HG03432 (cell line): Measurements from ENCODE around the gene ZNF326.
A peak's percentile ranks its signal among the peaks of the same experiment; 100 is the strongest.

Experiments used
- ATAC-seq: cut with Tn5 transposase; IDR thresholded peaks from one replicate; pipeline ENCODE4 v1.9.1; 2021; ENCODE audit warnings: mild to moderate bottlenecking, moderate library complexity; ENCODE audit not compliant: unreplicated experiment

ZNF326 gene, protein sequence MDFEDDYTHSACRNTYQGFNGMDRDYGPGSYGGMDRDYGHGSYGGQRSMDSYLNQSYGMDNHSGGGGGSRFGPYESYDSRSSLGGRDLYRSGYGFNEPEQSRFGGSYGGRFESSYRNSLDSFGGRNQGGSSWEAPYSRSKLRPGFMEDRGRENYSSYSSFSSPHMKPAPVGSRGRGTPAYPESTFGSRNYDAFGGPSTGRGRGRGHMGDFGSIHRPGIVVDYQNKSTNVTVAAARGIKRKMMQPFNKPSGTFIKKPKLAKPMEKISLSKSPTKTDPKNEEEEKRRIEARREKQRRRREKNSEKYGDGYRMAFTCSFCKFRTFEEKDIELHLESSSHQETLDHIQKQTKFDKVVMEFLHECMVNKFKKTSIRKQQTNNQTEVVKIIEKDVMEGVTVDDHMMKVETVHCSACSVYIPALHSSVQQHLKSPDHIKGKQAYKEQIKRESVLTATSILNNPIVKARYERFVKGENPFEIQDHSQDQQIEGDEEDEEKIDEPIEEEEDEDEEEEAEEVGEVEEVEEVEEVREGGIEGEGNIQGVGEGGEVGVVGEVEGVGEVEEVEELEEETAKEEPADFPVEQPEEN

DNA sequence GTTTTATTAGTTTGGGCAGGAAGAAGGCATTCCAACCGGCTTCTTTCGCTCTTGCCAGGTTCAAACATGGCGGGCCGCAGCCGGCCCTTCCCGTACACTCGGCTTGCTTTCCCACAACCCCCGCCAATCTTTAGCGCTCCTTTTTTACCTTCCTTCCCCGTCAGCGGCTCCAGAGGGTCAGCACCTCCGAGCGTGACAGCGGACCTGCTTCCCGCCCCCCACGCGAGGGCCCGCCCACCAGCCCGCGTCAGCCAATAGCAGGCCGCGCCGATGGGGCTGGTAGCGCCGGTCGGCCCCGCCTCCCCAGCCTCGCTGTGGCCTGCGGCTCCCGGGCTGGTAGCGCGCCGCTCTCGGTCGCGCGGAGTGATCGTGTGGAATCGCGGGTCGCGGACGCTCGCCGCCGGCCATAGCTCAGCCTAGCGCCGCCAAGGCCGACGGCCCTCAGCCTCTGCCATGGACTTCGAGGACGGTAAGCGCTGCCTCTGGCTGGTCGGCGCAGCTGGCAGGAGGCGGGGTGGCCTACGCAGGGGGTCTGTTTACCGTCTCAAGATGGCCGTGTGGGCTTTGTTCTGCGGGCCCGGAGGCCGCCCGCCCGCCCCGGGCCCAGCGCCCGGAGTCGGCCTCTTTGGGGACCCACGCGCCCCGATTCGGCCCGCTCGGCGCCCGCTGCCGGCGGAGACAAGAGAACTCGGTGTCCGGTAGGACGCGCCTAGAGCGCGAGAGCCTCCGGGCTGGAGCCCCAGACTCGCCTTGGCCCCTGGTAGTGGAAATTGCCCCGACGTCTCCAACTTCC, at the start of gene ZNF326:
TSS of gene ZNF326 (plus strand) at position 306 of the 793 bp plus-strand sequence. CDS start at position 454, 148 bp downstream.
- ATAC-seq: peak; percentile 98

DNA sequence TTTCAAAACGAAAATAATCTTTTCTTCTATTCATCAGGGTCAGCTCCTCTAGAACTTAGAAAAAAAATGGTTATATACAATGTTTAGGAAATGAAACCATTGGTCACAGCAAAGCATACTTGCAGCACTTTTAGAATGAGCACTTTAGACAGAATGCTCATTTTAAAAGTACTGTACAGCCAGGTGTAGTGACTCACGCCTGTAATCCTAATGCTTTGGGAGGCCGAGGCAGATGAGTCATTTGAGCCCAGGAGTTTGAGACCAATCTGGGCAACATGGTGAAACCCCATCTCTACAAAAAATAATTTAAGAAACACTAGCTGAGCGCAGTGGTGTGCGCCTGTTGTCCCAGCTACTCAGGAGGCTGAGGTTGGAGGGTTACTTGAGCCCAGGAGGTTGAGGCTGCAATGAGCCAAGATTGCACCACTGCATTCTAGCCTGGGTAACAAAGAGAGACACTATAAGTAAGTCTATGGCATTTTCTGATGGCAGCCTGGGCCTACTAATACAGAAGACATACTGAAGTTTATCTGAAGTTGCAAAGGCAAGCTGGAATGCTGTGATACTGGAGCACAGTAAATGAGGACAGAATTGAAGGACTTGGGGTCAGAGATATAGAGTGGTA, 48.9 kb upstream of the ZNF326 start:
- ATAC-seq: peak; percentile 95

DNA sequence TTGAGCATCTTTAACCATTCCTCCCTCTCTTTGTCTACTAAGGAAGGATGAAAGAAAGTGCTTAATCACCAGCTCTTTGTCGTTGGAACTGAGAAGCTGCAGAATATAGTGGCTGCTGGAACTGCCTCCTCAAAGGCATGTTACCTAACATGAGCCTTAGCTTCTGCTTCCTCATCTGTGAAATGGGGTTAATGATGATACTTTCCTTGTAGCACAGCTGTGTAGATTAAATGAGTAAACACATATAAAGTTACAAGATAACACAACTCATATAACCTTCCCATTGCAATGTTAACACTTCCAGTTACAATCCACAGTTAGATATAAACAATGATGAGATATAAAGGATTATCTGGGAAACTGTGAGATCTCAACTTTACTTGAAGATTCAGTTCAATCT, 48.4 kb upstream of the ZNF326 start:
- no peak for ATAC-seq

DNA sequence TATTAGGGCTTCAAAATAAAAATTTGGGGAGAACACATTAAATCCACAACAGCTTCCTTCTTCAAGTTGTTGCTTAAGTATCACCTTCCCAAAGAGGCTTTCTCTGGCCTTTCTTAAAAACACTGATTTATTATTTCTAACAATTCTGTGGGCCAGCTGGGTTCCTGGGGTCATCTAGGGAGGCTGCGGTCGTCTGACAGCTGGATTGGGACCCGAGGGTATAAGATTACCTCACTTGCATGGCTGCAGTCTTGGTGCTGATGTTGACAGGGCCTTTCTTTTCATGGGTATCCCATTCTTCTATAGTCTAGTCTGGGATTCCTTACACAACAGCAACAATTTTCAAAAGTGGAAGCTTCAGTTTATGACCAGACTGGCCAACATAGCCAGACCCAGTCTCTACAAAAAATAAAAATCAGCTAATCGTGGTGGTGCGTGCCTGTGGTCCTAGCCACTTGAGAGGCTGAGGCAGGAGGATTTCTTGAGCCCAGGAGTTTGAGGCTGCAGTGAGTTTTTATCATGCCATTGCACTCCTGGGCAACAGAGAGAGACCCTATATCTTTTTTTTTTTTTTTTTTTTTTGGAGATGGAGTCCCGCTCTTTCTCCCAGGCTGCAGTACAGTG, 46.1 kb upstream of the ZNF326 start:
- no peak for ATAC-seq

DNA sequence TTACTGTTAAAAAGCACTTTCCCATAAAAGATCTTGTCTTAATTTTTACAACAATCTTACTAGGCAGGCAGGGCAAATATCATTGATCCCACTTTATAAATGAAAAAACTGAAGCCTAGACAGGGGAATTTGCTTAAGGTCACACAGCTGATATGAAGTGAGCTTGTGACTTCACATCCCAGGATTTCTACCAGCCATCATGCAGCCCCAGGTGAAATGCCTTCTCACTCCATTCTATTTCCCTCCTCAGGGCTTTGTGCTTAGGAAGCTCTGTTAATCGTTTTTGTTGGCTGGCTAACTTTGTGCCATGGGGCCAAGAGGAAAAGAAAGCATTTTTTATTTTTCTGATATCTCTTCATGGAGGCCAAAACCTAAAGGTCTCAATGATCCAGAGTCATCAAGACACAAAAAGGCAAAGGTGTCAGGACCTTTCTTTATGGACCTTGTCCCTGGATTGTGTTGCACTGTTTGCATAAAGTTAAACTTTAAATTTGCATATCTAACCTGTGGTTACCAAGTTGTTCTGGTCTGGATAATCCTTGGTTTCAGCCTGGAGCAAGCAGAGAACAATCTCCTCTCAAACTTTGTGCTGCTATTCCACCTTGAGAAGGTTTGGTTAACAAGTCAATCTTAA, 44.8 kb upstream of the ZNF326 start:
- ATAC-seq: no peak

DNA sequence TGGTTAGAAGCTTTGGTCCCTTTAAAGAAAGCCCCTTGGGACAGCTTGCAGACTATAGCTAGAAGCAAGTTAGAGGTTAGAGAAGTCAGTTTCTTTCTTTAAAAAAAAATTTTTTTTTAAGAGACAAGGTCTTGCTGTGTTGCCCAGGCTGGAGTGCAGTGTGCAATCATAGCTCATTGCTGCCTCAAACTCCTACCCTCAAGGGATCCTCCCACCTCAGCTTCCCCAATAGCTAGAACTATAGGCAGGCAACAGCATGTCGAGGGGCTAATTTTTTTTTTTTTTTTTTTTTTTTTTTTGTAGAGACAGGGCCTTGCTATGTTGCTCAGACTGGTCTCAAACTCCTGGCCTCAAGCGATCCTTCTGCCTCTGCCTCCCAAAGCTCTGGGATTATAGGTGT, 44.2 kb upstream of the ZNF326 start:
- ATAC-seq: no peak

DNA sequence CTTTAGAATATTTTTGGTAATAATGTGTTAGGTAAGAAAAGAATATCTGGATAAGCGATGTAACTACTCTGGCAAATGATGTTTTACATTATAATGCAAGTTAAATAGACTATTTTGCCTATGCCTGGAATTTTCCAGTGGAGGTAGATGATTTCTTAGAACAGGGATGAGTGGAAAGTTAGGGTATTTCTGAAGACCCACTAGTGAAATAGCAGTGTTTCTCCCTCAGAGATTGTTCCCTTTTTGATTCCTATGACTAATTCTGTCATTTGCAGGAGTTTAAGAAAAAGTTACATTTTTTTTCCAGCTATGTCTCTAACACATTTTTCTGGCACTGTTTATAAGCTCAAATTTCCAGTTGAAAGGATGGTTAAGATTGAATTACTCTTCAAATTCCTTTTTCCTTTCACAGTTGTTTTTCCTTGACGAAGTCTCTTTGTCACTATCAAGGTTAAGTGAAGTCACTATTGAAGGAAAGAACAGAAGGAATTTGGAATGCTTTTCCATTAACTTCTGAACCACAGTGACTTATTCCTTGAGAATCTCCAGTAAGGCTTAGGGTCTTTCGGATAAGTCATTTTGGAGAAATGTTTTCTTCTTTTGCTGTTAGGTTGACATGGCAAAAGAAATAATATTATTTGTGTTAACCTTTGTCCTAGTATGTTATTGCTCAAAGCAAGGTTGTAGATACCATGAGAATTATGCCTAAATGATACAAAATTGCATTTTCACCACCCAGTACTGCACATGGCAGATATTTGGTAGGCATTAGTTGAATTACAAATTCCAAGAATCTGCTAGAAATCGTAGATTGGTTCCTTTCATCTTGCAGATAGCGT, 42.9 kb upstream of the ZNF326 start:
- no peak for ATAC-seq

DNA sequence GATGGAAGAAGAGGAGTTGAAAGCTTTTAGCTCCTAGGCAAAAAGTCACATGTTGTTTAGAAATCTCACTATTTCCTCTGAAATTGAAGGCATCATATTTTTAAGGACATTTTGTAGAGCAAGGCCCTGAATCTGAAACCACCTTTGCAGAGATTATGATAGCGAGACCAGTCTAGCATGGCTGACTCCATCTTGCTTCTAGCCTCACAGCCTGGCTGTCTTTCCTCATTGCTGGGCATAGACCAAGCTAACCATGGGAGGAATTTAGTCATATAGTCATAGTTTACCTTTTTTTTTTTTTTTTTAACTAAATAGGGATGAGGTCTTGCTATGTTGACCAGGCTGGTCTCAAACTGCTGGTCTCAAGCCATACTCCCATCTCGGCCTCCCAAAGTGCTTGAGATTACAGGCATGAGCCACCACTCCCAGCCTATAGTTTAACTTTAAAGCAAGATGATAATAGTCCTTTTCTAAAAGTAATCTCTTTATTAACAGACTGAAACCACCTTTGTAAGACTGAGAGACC, 42.2 kb upstream of the ZNF326 start:
- peak; percentile 7 for ATAC-seq

DNA sequence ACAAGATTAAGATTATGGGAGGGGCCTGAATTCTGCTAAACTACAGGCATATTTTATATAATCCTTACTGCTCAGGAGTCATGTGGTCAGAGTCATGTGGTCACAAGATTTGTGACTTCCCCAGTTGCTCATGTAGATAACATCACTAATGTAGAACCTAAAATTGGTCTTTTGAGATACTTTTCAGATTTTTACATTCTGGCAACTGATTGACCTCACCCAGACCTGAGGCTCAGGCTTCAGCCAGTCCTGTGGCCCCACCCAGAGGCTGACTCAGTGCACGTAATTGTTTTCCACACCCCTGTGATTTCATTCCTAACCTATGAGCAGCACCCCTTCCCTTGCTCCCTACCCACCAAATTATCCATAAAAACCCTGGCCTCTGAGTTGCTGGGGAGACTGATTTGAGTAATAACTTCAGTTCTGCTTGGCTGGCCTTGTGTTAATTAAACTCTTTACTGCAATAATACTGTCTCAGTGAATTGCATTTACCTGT, 41.7 kb upstream of the ZNF326 start:
- ATAC-seq: peak; percentile 67

DNA sequence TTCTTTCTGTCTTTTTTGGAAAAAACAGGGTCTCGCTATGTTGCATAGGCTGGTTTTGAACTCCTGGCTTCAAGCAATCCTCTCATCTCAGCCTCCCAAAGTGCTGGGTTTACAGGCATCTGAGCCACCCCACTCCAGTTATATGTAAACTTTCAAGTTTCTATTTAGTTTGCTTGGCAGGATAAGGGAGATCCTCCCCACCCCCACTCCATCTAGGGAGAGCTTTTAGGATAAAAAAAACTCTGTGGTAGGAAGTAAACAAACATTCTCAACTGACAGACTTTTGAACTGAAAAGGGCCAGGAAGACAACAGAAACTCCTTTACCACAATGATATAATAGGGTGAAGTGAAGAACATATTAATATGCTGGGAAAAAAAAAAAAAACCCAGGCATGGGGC, 41.0 kb upstream of the ZNF326 start:
- no peak for ATAC-seq

DNA sequence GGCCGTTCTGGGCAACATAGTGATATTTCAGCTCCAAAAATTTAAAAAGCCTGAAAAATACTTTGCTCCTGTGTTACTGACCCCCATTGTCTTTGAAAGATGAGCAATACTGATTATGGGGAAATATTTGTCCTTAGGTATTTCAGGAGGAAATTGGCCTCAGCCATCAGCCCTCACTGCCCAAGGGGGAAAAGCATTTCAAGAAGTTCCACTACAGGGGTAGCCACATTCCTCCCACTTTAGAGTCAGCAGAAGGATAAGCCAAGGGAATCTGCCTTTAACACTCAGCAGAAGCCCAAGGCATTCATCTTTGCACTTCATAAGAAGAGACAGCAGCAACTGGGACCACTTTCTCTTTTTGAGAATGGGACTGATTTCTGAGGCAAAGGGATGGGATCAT, 40.5 kb upstream of the ZNF326 start:
- no peak for ATAC-seq

DNA sequence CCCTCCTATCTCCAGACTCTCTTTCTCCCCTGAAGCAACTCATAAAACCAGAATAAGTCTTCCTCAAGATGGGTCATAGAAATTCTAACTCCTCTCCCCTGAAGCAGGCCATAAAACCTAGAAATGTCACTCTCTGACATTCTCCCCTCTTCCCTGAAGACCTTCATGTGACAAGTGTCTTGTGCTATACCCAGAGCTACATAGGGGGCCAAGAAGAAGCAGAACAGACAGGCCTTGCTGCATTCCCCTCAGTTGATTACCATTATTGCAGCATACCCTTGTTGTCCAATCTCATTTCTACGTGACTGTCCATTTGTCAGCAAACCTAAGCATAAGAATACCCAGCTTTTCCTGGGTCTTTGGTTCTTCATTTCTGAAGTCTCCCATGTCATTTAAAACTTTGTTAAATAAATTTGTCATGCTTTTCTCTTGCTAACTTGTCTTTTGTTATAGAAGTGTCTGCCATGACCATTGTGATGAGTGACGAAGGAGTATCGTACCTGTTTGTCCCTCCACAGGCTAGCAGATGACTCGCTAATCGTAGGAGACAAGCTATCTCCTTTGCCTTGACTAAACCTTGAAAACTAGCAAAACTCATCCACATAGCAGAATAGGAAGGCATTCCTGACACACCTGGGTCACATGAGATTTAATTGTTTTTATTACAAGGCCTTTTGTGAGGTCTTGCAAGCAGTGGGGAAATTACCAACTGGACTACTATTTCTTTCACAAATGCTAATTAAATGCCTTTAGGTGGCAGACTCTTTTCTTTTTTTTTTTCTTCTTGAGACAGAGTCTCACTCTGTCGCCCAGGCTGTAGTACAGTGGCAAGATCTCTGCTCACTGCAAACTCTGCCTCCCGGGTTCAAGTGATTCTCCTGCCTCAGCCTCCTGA, 39.4 kb upstream of the ZNF326 start:
- no peak for ATAC-seq

DNA sequence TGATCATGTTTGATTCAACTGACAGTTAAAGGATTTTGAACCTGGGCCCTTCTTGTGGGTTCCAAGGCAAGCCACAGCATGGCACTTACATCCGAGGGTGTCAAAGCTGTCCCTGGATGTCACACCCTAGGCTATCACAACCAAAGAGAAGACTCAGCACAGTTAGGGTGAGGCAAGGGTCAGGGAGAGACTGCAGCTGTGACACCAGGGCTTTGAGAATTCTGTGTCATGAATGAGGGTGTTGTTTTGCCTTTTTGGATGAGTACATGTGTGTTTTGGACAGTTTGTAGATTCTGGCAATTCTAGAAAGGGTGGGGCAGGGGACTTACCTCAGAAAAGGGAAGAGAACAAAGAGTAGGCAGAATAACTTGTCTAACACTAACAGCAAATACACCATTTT, 37.8 kb upstream of the ZNF326 start:
- no peak for ATAC-seq

DNA sequence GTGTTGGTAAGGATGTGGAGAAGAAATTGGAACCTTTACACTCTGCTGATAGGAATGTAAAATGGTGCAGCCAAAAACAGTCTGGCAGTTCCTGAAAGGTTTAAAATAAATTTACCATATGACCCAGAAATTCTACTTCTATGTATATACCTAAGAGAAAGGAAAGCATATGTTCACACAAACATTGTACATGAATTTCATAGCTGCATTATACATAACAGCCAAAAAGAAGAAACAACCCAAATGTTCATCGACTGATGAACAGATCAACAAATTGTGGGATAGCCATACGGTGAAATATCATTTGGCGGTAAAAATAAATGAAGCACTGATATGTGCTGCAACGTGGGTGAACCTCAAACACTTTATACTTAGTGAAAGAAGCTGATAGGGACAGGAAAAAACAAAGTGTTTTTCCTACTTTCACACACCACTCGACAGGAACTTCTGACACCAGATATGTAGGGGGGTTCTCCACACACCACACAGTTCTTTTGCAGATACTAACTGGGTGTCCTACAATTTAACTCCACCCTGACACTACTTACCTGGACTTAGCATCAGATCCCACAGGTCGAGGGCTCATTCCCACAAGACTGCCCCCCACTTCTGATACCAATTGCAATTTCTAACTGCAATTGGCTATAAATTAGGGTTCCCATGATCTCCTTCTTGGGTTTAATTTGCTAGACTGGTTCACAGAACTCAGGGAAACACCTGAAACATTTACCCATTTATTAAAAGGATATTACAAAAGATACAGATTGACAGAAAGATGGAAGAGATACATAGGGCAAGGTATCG, 35.9 kb upstream of the ZNF326 start:
- ATAC-seq: no peak

DNA sequence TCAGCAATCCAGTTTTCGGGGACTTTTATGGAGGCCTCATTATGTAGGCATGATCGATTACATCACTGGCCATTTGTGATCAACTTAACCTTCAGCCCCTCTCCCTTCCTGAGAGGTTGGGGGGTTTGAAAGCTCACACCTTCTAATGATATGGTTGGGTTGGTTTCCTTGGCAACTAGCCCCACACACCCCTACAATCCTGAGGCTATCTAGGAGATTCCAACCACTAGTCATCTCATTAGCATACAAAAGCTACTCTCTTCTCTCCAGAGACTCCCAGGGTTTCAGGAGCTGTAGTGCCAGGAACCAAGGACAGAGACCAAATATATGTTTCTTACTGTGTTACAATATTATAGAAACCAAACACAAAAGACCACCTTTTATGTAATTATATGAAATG, 35.2 kb upstream of the ZNF326 start:
- no peak for ATAC-seq

DNA sequence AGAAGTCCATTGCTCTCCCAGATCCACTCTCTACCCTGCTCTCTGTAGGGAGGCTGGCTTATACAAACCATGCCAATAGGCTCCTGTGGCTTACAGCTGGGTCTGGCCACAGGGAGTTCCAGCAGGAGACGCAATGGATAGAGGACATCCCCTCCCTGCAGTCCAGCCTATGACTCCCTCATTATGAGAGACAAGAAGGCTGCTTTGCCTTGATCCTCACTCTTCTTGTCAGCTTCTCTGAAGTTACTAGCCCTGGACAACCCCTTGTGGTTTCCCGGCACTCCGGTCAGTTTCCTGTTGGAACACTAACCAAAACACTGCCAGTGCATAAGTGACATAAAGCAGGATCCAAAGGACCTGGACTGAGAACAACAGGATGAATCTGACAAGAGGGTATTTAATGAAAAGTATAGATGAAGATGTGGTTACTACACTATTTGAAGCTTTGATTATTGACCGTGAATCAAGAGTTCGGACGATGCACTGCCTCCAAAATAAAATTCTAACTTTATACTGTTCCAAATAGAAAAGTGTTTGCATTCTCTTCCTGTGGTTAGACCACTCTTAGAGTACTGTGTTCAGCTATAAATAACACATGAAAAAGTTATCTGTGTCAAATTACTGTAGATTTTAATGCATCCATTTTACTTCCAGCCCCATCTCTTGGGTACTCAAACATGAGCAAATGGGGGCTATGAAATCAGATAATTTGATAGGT, 32.7 kb upstream of the ZNF326 start:
- peak; percentile 54 for ATAC-seq

DNA sequence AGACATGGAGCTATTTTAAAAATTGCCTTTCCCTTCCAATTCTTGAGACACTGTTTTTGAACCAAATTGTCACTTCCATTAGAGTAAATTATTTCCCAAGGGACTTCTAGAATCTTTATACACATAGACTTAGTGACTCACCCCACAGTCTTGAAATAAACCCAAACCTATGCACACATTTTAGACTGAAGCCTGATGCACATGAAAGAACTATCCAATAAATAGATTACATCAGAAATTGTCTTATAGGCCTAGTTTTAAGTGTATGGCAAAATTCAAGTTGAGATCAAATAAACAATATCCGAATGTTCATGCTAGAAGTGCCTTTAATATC, 32.2 kb upstream of the ZNF326 start:
- ATAC-seq: no peak
